Neuron (in vitro differentiated cells): ENCODE measurements around the gene MOSPD2.

Experiments
- H2AFZ ChIP-seq: one replicate; pipeline ENCODE4 v1.6.1; 2013; ENCODE audit warnings: low read depth, mild to moderate bottlenecking, inconsistent platforms, low read length, moderate library complexity
- H3K27me3 ChIP-seq: one replicate; pipeline ENCODE4 v1.6.1; 2013; ENCODE audit warnings: low read length; ENCODE audit not compliant: insufficient read depth
- H3K36me3 ChIP-seq: one replicate; pipeline ENCODE4 v1.6.1; 2013; ENCODE audit warnings: low read length; ENCODE audit not compliant: insufficient read depth
- H3K4me1 ChIP-seq: one replicate; pipeline ENCODE4 v1.6.1; 2013; ENCODE audit warnings: low read length; ENCODE audit not compliant: insufficient read depth
- H3K4me3 ChIP-seq: 2 replicates; pipeline ENCODE4 v1.5.1; 2013; ENCODE audit warnings: mild to moderate bottlenecking, low read length, moderate library complexity
- H3K9me3 ChIP-seq: one replicate; pipeline ENCODE4 v1.6.1; 2013; ENCODE audit warnings: low read length

MOSPD2 gene

DNA sequence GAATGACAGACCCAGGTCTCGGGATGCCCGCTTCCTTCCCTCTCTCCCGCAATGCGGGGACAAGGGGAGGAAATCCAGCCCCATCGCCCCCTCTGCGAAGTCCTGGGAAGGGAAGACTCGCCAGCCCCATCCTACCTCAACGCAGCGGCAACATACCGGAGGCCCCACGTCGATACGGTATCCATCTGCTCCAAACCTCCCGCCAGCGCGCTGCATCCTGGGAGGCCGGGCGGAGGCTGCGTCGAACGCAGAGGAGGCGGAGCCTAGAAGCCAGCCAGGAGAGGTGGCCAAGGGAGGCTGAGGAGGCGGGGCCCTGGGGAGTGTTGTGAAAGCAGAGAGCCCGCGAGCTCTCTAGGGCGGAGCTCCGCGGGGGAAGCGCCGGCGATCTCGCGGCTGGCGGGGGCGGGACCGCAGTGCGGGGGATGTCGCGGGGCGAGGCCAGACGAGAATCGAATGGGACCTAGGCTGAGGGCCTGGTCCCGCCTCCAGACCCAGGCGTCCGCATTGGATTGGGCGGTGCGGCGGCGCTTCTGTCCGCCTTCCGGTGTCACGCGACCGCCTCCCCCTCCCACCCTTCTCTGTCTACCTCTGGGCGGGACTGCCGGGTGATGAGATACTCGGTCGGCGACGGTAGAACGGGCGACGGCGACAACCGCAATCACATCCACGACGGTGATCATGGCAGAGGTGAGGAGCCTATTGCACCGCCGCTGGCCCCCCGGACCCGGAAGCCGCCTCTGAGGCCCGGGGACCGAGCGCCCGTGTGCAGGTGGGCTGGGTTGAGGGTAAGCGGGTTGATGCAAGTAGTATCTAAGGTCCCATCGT is at the start of gene MOSPD2, which contains the start of gene FANCB:
TSS of gene MOSPD2 (plus strand) at position 571 of the 825 bp plus-strand sequence. CDS start at position 679, 108 bp downstream.
TSS of gene FANCB (minus strand) at position 219 of the 825 bp plus-strand sequence. CDS start 7,559 bp downstream, outside the sequence.
- H3K27me3 ChIP-seq: no peaks in the 10 kb centered on the region
- H3K9me3 ChIP-seq: no peaks in the 10 kb centered on the region
- no peaks in the 10 kb centered on the region for H3K36me3 ChIP-seq
- no peak within 1 kb of the TSS for H2AFZ ChIP-seq
- H3K4me3 ChIP-seq: peak within 1 kb of the TSS; percentile 74
- peaks cover 5% of the 10 kb centered on the region for H3K4me1 ChIP-seq

DNA sequence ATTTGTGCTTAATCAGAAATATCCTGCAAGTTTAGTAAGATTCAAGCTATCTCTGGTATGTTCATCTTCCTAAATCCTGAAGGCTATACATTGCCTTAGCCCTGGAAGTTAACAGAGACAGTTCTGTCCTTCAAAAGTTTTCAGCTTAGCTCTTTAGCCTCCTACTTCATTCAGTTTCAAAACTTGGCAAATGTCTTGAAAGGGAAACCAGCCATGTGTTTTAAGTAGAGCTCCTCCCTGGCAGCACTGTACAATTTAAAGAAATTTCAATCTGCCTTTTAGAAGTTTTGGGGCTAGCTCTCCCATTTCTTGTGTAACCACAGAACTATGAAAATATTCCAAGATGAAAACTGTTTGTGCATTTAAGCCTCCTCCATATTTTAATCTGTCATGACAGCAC is 47.4 kb upstream of the MOSPD2 start:
- Histone ChIP-seq H3K4me3 (no peak overlapping the region), H2AFZ (no peak overlapping the region), H3K27me3 (no peaks in the 10 kb centered on the region), H3K9me3 (no peaks in the 10 kb centered on the region), H3K36me3 (no peaks in the 10 kb centered on the region), H3K4me1 (no peaks in the 10 kb centered on the region)

DNA sequence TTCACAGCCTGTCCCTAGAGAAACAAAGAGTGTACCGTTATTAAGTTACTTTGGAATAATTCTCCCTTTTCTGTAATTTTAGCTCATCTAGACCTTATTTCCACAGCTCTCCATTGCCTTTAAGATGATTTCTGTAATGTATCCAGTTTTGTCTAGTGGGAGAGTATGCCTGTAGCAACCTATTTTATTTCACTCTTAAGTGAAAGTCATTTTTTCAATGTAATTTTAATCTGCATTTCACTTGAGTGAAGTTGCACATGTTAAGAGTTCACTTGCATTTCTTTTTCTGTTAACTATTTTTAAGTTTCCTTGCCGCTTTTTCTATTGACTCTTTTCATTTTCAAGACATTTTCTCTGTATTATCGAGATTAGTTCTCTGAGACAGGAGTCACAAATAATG is 46.9 kb upstream of the MOSPD2 start:
- H3K4me1 ChIP-seq: no peaks in the 10 kb centered on the region
- no peaks in the 10 kb centered on the region for H3K27me3 ChIP-seq
- H3K9me3 ChIP-seq: no peaks in the 10 kb centered on the region
- no peaks in the 10 kb centered on the region for H3K36me3 ChIP-seq
- no peak overlapping the region for H3K4me3 ChIP-seq
- no peak overlapping the region for H2AFZ ChIP-seq

DNA sequence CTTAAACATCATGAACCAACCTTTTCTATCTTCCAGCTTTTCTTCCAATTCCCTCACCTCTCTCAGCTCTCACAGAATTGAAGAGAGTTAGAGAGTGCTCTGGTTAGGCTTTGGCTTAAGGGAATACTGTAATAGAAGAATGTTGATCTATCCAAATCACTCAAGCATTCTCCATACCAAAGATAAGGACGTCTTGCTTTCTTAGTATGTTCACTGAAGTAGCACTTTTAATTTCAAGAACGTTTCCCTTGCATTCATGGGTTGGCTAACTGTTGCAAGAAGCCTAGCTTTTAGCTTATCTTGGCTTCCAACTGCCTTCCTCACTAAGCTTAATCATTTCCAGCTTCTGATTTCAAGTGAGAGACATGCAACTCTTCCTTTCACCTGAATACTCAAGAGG is 43.6 kb upstream of the MOSPD2 start:
- H3K27me3 ChIP-seq: no peaks in the 10 kb centered on the region
- H3K4me3 ChIP-seq: no peak overlapping the region
- H3K36me3 ChIP-seq: no peaks in the 10 kb centered on the region
- no peaks in the 10 kb centered on the region for H3K4me1 ChIP-seq
- no peak overlapping the region for H2AFZ ChIP-seq
- H3K9me3 ChIP-seq: no peaks in the 10 kb centered on the region

DNA sequence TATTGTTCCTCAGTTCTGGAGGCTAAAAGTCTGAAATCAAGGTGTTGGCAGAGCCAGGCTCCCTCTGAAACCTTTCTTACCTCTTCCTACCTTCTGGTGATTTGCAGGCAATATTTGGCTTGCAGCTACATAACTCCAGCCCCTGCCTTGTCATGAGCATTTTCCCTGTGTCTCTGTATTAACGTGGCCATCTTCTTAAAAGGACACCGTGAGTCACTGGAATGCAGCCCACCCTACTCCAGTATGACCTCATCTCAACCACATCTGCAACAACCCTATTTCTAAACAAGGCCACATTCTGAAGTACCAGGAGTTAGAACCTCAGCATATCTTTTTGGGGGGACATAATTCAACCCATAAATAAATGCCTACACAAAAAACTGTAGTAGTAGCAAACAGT is 41.1 kb upstream of the MOSPD2 start:
- no peak overlapping the region for H3K4me3 ChIP-seq
- H3K36me3 ChIP-seq: no peaks in the 10 kb centered on the region
- no peak overlapping the region for H2AFZ ChIP-seq
- H3K4me1 ChIP-seq: no peaks in the 10 kb centered on the region
- no peaks in the 10 kb centered on the region for H3K9me3 ChIP-seq
- no peaks in the 10 kb centered on the region for H3K27me3 ChIP-seq

DNA sequence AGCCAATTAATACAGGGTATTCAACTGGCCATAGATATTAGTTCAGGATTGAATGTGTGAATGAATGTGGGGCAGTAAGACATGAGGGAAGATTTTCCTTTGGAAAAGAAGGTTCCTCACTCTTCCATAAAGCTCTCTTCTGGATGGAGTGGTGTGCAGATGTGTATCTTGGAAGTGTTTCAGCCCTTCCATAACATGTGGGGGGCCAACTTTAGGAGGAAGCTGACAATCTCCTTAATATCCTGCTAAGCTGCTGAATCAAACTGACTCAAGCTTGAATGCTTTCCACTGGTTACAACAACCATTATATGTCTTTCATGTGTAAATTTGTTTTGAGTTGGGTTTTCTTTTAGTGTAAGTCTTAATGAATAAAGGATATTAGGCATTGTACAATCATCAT is 40.6 kb upstream of the MOSPD2 start:
- H3K4me1 ChIP-seq: no peaks in the 10 kb centered on the region
- H3K36me3 ChIP-seq: no peaks in the 10 kb centered on the region
- no peaks in the 10 kb centered on the region for H3K27me3 ChIP-seq
- no peaks in the 10 kb centered on the region for H3K9me3 ChIP-seq
- no peak overlapping the region for H2AFZ ChIP-seq
- no peak overlapping the region for H3K4me3 ChIP-seq

DNA sequence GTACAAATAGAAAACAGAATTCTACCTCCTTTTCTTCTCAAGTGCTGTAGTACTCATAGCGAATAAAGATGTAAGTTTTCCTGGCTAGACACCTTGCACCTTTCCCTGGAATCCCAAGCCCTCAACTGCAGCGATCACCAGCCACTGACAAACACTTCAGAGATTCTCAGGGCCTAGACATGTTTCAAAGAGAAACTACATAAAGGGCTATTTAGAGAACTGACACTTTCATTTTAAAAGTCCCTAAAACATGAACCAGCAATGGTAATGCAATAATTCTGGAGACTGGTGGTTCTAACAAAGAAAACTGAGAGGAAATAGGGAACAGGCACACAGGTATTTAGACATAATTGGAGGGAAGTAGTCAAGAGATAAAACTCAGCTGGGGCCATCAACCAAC is 36.1 kb upstream of the MOSPD2 start:
- Histone ChIP-seq H3K9me3 (no peaks in the 10 kb centered on the region), H3K27me3 (no peaks in the 10 kb centered on the region), H3K4me3 (no peak overlapping the region), H2AFZ (no peak overlapping the region), H3K4me1 (no peaks in the 10 kb centered on the region), H3K36me3 (no peaks in the 10 kb centered on the region)

DNA sequence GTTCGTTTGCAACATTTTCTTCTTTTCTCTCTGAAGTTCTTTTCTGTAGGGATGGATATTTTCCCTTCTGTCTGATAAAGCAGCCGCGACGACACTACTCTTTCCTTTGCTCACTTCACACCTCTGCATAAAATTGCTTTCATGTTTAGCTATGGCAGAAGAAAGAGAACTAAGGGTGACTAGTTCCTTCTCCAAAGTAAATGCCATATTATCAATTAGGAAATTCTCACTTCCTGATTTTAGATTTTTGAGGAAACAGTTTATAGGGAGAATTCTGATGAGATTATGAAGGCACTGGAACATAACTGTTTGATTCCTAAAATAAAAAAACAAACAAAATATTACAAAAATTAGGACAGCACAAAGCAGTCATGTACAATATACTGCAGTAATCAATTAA is 29.6 kb upstream of the MOSPD2 start:
- no peaks in the 10 kb centered on the region for H3K4me1 ChIP-seq
- H3K9me3 ChIP-seq: no peaks in the 10 kb centered on the region
- H3K36me3 ChIP-seq: peaks cover 4% of the 10 kb centered on the region
- H2AFZ ChIP-seq: no peak overlapping the region
- H3K4me3 ChIP-seq: no peak overlapping the region
- peaks cover 2% of the 10 kb centered on the region for H3K27me3 ChIP-seq

GRCh38 chrX:14851526-14851925 is 21.7 kb upstream of the MOSPD2 start:
- Histone ChIP-seq H3K4me3 (no peak overlapping the region), H3K36me3 (no peaks in the 10 kb centered on the region), H2AFZ (no peak overlapping the region), H3K4me1 (no peaks in the 10 kb centered on the region), H3K9me3 (no peaks in the 10 kb centered on the region), H3K27me3 (no peaks in the 10 kb centered on the region)

- Histone ChIP-seq H3K9me3 (no peaks in the 10 kb centered on the region), H3K4me1 (no peaks in the 10 kb centered on the region), H3K36me3 (no peaks in the 10 kb centered on the region), H3K27me3 (no peaks in the 10 kb centered on the region), H2AFZ (no peak overlapping the region), H3K4me3 (no peak overlapping the region)
Measured at GRCh38 chrX:14864631-14865030, 8.6 kb upstream of the MOSPD2 start.

- H2AFZ ChIP-seq: no peak overlapping the region
- H3K4me1 ChIP-seq: no peaks in the 10 kb centered on the region
- no peaks in the 10 kb centered on the region for H3K9me3 ChIP-seq
- H3K36me3 ChIP-seq: no peaks in the 10 kb centered on the region
- H3K4me3 ChIP-seq: no peak overlapping the region
- H3K27me3 ChIP-seq: no peaks in the 10 kb centered on the region
Measured at GRCh38 chrX:14865201-14865600, 8.0 kb upstream of the MOSPD2 start.

DNA sequence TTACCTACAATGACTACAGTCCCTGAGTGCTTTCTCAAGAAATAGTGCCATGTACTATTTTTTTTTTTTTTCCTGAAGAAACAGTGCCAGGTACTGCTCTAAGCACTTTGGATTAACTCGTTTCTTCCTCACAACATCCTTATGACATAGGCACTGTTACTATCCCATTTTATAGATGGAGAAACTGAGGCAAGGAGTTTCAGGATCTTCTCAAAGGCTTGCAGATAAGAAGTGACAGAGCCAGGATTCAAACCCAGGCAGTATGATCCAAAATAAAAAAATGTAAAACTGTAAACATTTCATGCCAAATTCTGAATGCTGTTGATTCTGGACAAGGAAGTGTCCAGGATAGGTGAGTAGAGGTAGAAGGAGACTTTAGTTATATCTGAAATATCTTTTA is 1.5 kb upstream of the MOSPD2 start:
- H3K36me3 ChIP-seq: no peaks in the 10 kb centered on the region
- H3K9me3 ChIP-seq: no peaks in the 10 kb centered on the region
- H3K4me1 ChIP-seq: peaks cover 5% of the 10 kb centered on the region
- no peak overlapping the region for H2AFZ ChIP-seq
- peak overlapping the region; percentile 74 for H3K4me3 ChIP-seq
- no peaks in the 10 kb centered on the region for H3K27me3 ChIP-seq

DNA sequence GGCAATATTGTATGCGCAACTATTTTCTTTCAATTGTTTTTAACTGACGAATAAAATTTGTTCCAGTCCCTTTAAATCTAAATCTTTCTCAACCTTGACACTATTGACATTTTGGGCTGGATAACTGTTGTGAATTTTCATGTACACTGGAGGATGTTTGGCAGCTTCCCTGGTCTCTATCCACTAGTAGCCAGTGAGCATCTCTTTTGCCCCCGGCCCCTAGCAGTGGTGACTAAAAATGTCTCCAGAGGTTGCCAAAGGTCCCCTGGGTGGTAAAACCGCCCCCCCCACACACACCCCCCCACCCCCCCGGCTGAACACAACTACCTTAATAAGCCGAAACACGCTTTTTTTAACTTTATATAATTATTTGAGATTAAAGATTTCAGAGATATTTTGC is 866 bp upstream of the MOSPD2 start:
- Histone ChIP-seq H3K4me3 (peak overlapping the region; percentile 74), H3K27me3 (no peaks in the 10 kb centered on the region), H3K9me3 (no peaks in the 10 kb centered on the region), H3K4me1 (peaks cover 5% of the 10 kb centered on the region), H3K36me3 (no peaks in the 10 kb centered on the region), H2AFZ (no peak overlapping the region)

DNA sequence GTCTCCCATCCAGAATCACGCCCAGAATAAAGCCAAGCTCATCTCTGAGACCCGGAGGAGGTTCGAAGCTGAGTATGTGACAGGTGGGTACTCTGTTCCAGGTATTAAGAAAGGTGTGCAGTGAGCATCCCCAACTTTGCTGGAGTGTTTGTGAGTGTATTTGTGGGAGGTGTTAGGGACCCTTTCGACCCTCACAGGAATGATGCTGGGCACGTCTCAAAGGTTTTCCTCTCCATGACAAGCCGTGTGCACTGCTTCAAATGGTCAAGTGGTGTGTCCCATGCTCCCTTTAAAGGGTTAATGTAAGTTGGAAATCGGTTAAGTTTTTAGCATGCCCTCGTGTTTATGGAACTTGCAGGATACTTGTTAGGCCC is 442 bp downstream of the MOSPD2 start:
- H3K27me3 ChIP-seq: no peaks in the 10 kb centered on the region

More for the DNA sequence above, 442 bp downstream of the MOSPD2 start:
- Histone ChIP-seq H2AFZ (no peak overlapping the region), H3K36me3 (no peaks in the 10 kb centered on the region), H3K9me3 (no peaks in the 10 kb centered on the region), H3K4me3 (peak overlapping the region; percentile 74), H3K4me1 (peaks cover 5% of the 10 kb centered on the region)
